HepG2 (cell line): Measurements from ENCODE around the gene GLIS2. TPM values are rescaled to one million over a fixed set of nuclear protein-coding genes. Genes with fewer than 3 reads are reported as not detected.

Experiments
- ATAC-seq: fragments of 200-7000 bp; cut with Tn5 transposase; 3 replicates; pipeline ENCODE4 v1.9.1; 2020; ENCODE audit warnings: mild to moderate bottlenecking, moderate library complexity
- BruUV-seq: library from RNA; stranded (reverse); fragments of 400-500 nt; replicated peaks from 2 replicates; lab custom pipeline; 2021; lab: Mats Ljungman, UMichigan
- CTCF ChIA-PET: fragments of 300-600 bp; formaldehyde crosslinking; extraction: SDS; loops from one replicate; lab custom pipeline; 2021; ENCODE audit warnings: low total read pairs, inconsistent platforms, low intra/inter-chr PET ratio; lab: Yijun Ruan, JAX
- POLR2A ChIA-PET: fragments of 350-600 bp; sonication (Branson Sonifier 250); formaldehyde crosslinking; loops from one replicate; lab custom pipeline; 2020; ENCODE audit warnings: antibody characterized with exemption, inconsistent platforms; lab: Yijun Ruan, JAX
- DNase-seq: peaks from one replicate; pipeline ENCODE4 v3.0.0-alpha.2; 2015; ENCODE audit warnings: low spot score
- FAIRE-seq: peaks from 3 replicates; lab custom pipeline; 2011; peaks lifted over from hg19 to GRCh38; lab: Jason Lieb, UNC
- H2AFZ ChIP-seq: one replicate; pipeline ENCODE4 v1.6.1; 2011; ENCODE audit warnings: low read length, inconsistent platforms
- H3K27ac ChIP-seq: fragments of 300-600 bp; 3 replicates; pipeline ENCODE4 v1.8.0; 2011; ENCODE audit warnings: mixed run types, mild to moderate bottlenecking, mixed read lengths, low read length, inconsistent platforms; ENCODE audit not compliant: insufficient read depth; ENCODE audit errors: extremely low read length
- H3K27me3 ChIP-seq, 2 experiments: fragments of 200-600 bp in 1 of 2; 2 replicates in 1 of 2; 3 replicates in 1 of 2; pipeline versions ENCODE4 v1.6.0 to v1.8.0; 2011; ENCODE audit warnings: low read length in 2 of 2, mild to moderate bottlenecking in 2 of 2, moderate library complexity in 2 of 2, inconsistent platforms in 1 of 2; ENCODE audit not compliant: insufficient read depth in 2 of 2, control insufficient read depth in 1 of 2
- H3K36me3 ChIP-seq, 2 experiments: fragments of 200-600 bp in 1 of 2; replicated peaks in 1 of 2; 2 replicates in 1 of 2; 3 replicates in 1 of 2; pipeline versions ENCODE4 v1.5.1 to v1.8.0; 2011; ENCODE audit warnings: low read length in 2 of 2, inconsistent platforms in 1 of 2; ENCODE audit not compliant: insufficient read depth in 2 of 2, control insufficient read depth in 1 of 2
- H3K4me1 ChIP-seq: 2 replicates; pipeline ENCODE4 v1.5.1; 2012; ENCODE audit warnings: low read length, inconsistent platforms; ENCODE audit not compliant: insufficient read depth
- H3K4me2 ChIP-seq: 2 replicates; pipeline ENCODE4 v1.6.0; 2011; ENCODE audit warnings: low read depth, low read length, inconsistent platforms
- H3K4me3 ChIP-seq, 3 experiments: fragments of 200-600 bp in 1 of 3; sonication (generic), shearing (Covaris generic) in 1 of 3; replicated peaks in 1 of 3; 2 replicates each; pipeline ENCODE4 v1.5.1; 2011 to 2016; ENCODE audit warnings: low read length in 3 of 3, inconsistent platforms in 2 of 3, low read depth in 2 of 3, mild to moderate bottlenecking in 2 of 3, control low read depth in 1 of 3, mixed read lengths in 1 of 3; ENCODE audit not compliant: insufficient read depth in 1 of 3
- H3K79me2 ChIP-seq: one replicate; pipeline ENCODE4 v1.6.1; 2011; ENCODE audit warnings: low read length, inconsistent platforms; ENCODE audit not compliant: insufficient read depth
- H3K9ac ChIP-seq: 2 replicates; pipeline ENCODE4 v1.6.0; 2011; ENCODE audit warnings: mild to moderate bottlenecking, low read depth, low read length, inconsistent platforms; ENCODE audit not compliant: insufficient read depth
- H3K9me3 ChIP-seq: 2 replicates; pipeline ENCODE4 v1.5.1; 2012; ENCODE audit warnings: mild to moderate bottlenecking, low read length
- H4K20me1 ChIP-seq: 2 replicates; pipeline ENCODE4 v1.6.0; 2011; ENCODE audit warnings: inconsistent platforms, mild to moderate bottlenecking, low read length, moderate library complexity; ENCODE audit not compliant: insufficient read depth
- BHLHE40 ChIP-seq: IDR thresholded peaks from 2 replicates; pipeline ENCODE4 v1.6.1; 2011; ENCODE audit warnings: low read length, improper control_type of control experiment
- CCDC6 ChIP-seq: sonication (generic); formaldehyde crosslinking; IDR thresholded peaks from 2 replicates; pipeline ENCODE4 v1.8.1; 2022; ENCODE audit warnings: mild to moderate bottlenecking, missing genetic modification reagents, moderate library complexity
- HHEX ChIP-seq: IDR thresholded peaks from 2 replicates; pipeline ENCODE4 v1.6.1; 2016; ENCODE audit warnings: control low read depth
- LCORL ChIP-seq, 2 experiments: fragments of 450-650 bp in 1 of 2; sonication (generic) in 1 of 2; formaldehyde crosslinking in 1 of 2; IDR thresholded peaks; 2 replicates each; pipeline versions ENCODE4 v1.5.0 to v1.6.1; 2017 to 2020; ENCODE audit warnings: antibody characterized with exemption in 1 of 2, missing genetic modification reagents in 1 of 2
- MXD1 ChIP-seq: sonication (generic); formaldehyde crosslinking; IDR thresholded peaks from 2 replicates; pipeline ENCODE4 v1.4.0; 2020; ENCODE audit warnings: mild to moderate bottlenecking, missing genetic modification reagents
- NR2F2 ChIP-seq: IDR thresholded peaks from 2 replicates; pipeline ENCODE4 v1.6.1; 2012; ENCODE audit warnings: low read depth, inconsistent platforms, borderline replicate concordance
- RXRA ChIP-seq: sonication (generic); formaldehyde crosslinking; IDR thresholded peaks from 2 replicates; pipeline ENCODE4 v1.5.1; 2020; ENCODE audit warnings: missing genetic modification reagents
- SALL1 ChIP-seq: sonication (generic); formaldehyde crosslinking; IDR thresholded peaks from 2 replicates; pipeline ENCODE4 v1.8.0; 2022; ENCODE audit warnings: mild to moderate bottlenecking, missing genetic modification reagents
- SPEN ChIP-seq: sonication (generic); formaldehyde crosslinking; IDR thresholded peaks from 2 replicates; pipeline ENCODE4 v1.5.1; 2020; ENCODE audit warnings: low read depth, mild to moderate bottlenecking, missing genetic modification reagents
- SRY ChIP-seq: sonication (generic); formaldehyde crosslinking; IDR thresholded peaks from 2 replicates; pipeline ENCODE4 v1.8.0; 2022; ENCODE audit warnings: mild to moderate bottlenecking, missing genetic modification reagents
- XBP1 ChIP-seq: sonication (generic); formaldehyde crosslinking; IDR thresholded peaks from 2 replicates; pipeline ENCODE4 v1.5.0; 2020; ENCODE audit warnings: missing genetic modification reagents
- ZNF30 ChIP-seq: sonication (generic); formaldehyde crosslinking; IDR thresholded peaks from 2 replicates; pipeline ENCODE4 v1.5.0; 2020; ENCODE audit warnings: mild to moderate bottlenecking, missing genetic modification reagents
- ZNF451 ChIP-seq: sonication (generic); formaldehyde crosslinking; IDR thresholded peaks from 2 replicates; pipeline ENCODE4 v1.5.0; 2020; ENCODE audit warnings: mild to moderate bottlenecking, missing genetic modification reagents
- ZNF468 ChIP-seq: sonication (generic); formaldehyde crosslinking; IDR thresholded peaks from 2 replicates; pipeline ENCODE4 v1.8.0; 2022; ENCODE audit warnings: mild to moderate bottlenecking, moderate library complexity, missing genetic modification reagents
- ZNF800 ChIP-seq: sonication (generic); formaldehyde crosslinking; IDR thresholded peaks from 2 replicates; pipeline ENCODE4 v1.4.0; 2020; ENCODE audit warnings: missing genetic modification reagents
- WGBS: methylation state at CpG from one replicate; pipeline ENCODE4 v1.1.6; 2017; ENCODE audit warnings: low lambda C conversion rate; 5-methylcytosine and 5-hydroxymethylcytosine counted together
- in situ Hi-C: cut with HindIII; loops from 2 replicates; pipeline ENCODE4 v1.10.0; 2017; ENCODE audit warnings: low pct_unique_long_range_greater_than_20kb; ENCODE audit not compliant: extremely low pct_ligation_motif_present
- intact Hi-C: fragments of 100-400 bp; cut with micrococcal nuclease; formaldehyde crosslinking; loops from one replicate; pipeline ENCODE4 v1.10.0; 2022; ENCODE audit not compliant: unreplicated experiment
- polyA plus RNA-seq, 8 experiments: library from polyadenylated mRNA; depleted of rRNA in 3 of 8; stranded (reverse) in 7 of 8; unstranded in 1 of 8; fragments of >200 nt; fragmentation: Illumina TruSeq in 4 of 8; extraction: Trizol in 4 of 8; gene quantifications; 2 replicates each; pipeline versions ENCODE4 v1.2.1 to v1.2.3, GENCODE V29; 2011 to 2016; ENCODE audit warnings: low read depth in 4 of 8, missing spikeins in 1 of 8, mixed read lengths in 1 of 8; ENCODE audit not compliant: insufficient read depth in 1 of 8
- total RNA-seq, 5 experiments: library from RNA; depleted of rRNA; stranded (reverse); fragments of >200 nt; fragmentation: Illumina TruSeq; extraction: Trizol; gene quantifications; 2 replicates each; pipeline ENCODE4 v1.2.3, GENCODE V29; 2016; ENCODE audit warnings: low read depth in 1 of 5

GLIS2 gene
- total and polyA plus RNA-seq, 2 of the 13 experiments (the other 11 are each of a cell fraction or from before 2014, with no cell fraction given), result 0.28 to 0.29 TPM

GRCh38 chr16:4271176-4272113, 44.4 kb upstream of the GLIS2 start (continued):
- TF ChIP-seq ZNF468 (CRISPR knock-in tag) (0 out of 2 replicates have a peak, but pooled peaks have one; percentile 77), ZNF800 (CRISPR knock-in tag) (no peak), NR2F2 (peak; percentile 17; the same call in 1 of the 2 replicates), SPEN (CRISPR knock-in tag) (peak; percentile 46), HHEX (CRISPR knock-in tag) (no peak), RXRA (CRISPR knock-in tag) (peak; percentile 63; the same call in 1 of the 2 replicates), ZNF451 (CRISPR knock-in tag) (peak; percentile 89; the same call in 1 of the 2 replicates)

- Histone ChIP-seq H3K79me2 (peaks cover 33% of the 10 kb centered on the region), H4K20me1 (no peaks in the 10 kb centered on the region), H3K27ac (peak overlapping the region; percentile 90), H3K4me2 (peak overlapping the region; percentile 94), H3K27me3 (no peaks in the 10 kb centered on the region; a peak in 1 of 5 replicates), H3K9ac (peak overlapping the region; percentile 85), H2AFZ (no peak overlapping the region), H3K9me3 (no peaks in the 10 kb centered on the region), H3K36me3 (no peaks in the 10 kb centered on the region), H3K4me1 (peaks cover 34% of the 10 kb centered on the region), H3K4me3 (peak overlapping the region; percentile 76 to 88 (median 87))
- BruUV-seq, result no TSS peak
- ATAC-seq, result peak; percentile 15
- WGBS, result 1% methylated on average over 18 of the region's 79 CpGs
- ChIA-PET POLR2A (interaction anchor here (0.7 to 5.4 kb wide), 25 partner anchors 11 to 344 kb away, joined by 3 to 50 read pairs (median 5); partner anchors contain the start of genes CORO7, GLIS2, PAM16 and VASN), CTCF (interaction anchor here (1.1 kb wide), 1 partner anchor 18 kb away, joined by 3 read pairs; no protein-coding TSS in a partner anchor)
- in situ Hi-C loops (loop anchor here (10.0 kb wide), 1 partner anchor 52 kb away; no protein-coding TSS in a partner anchor), intact Hi-C loops (loop anchor here (5.0 kb wide), 1 partner anchor 35 kb away; no protein-coding TSS in a partner anchor)
- FAIRE-seq, result no peak
- DNase-seq, result peak; percentile 35
- no peak for TF ChIP-seq LCORL (IDR thresholded peaks at IDR 0.05)
- TF ChIP-seq LCORL (CRISPR knock-in tag; IDR thresholded peaks at IDR 0.05), result 0 out of 2 replicates have a peak, but pooled peaks have one; percentile 6
- peak; percentile 5; the same call in 1 of the 2 replicates for TF ChIP-seq CCDC6 (CRISPR knock-in tag)
- no peak for TF ChIP-seq ZNF30
- TF ChIP-seq MXD1 (CRISPR knock-in tag), result no peak
- TF ChIP-seq SRY, result 0 out of 2 replicates have a peak, but pooled peaks have one; percentile 36
- no peak for TF ChIP-seq XBP1
- no peak for TF ChIP-seq SALL1 (CRISPR knock-in tag)
- TF ChIP-seq BHLHE40, result peak; percentile 42; the same call in 1 of the 2 replicates
Measured at GRCh38 chr16:4272114-4272956, 43.5 kb upstream of the GLIS2 start.
